Measurements from ENCODE around the gene DSN1. TPM values are rescaled to one million over a fixed set of nuclear protein-coding genes. Genes with fewer than 3 reads are reported as not detected.

The DSN1 gene
- total and polyA plus RNA-seq, 2 of the 8 experiments (the other 6 are each of a cell fraction or from before 2014, with no cell fraction given) = 12.0 to 26.2 TPM

GRCh38 chr20:36745234-36745926 is 28.2 kb downstream of the DSN1 start:
- Histone ChIP-seq H3K14ac (ENCODE audit: insufficient read length) (no peak overlapping the region), H3K79me2 (ENCODE audit: control insufficient read depth in 1 of 2, insufficient read depth in 2 of 2, low read length in 2 of 2) (peaks cover 0 to 3% of the 10 kb centered on the region in 2 experiments; a peak in 2 of 4 replicates), H3K4ac (replicated peaks; ENCODE audit: insufficient read length, low read depth, low read length) (peak overlapping the region; percentile 54), H4K20me1 (replicated peaks in 1 of 2; ENCODE audit: control insufficient read depth in 1 of 2, insufficient read depth in 2 of 2, low read length in 2 of 2) (no peaks in the 10 kb centered on the region), H3K23ac (ENCODE audit: insufficient read length) (no peak overlapping the region), H3K4me2 (ENCODE audit: insufficient read depth in 1 of 2, low read depth in 2 of 2, low read length in 2 of 2) (peak overlapping the region; percentile 94 to 98), H2AFZ (ENCODE audit: low read length) (0 out of 2 replicates have a peak overlapping the region, but pooled peaks have one; percentile 19), H2AK5ac (ENCODE audit: low read depth, low read length) (no peak overlapping the region), H3K27me3 (replicated peaks in 1 of 4; ENCODE audit: control insufficient read depth in 3 of 4, extremely low read depth in 1 of 4, insufficient read depth in 3 of 4, low read length in 3 of 4) (no peaks in the 10 kb centered on the region), H2BK20ac (ENCODE audit: low read length) (no peak overlapping the region), H3K18ac (ENCODE audit: extremely low read depth, low read length) (no peak overlapping the region), H3K9me3 (ENCODE audit: insufficient read depth in 2 of 2, low read depth in 1 of 2, low read length in 1 of 2) (no peaks in the 10 kb centered on the region), H3K27ac (ENCODE audit: low read depth, low read length) (no peak overlapping the region), H3K36me3 (ENCODE audit: control insufficient read depth in 2 of 4, insufficient read depth in 4 of 4, low read length in 3 of 4) (no peaks in the 10 kb centered on the region), H3K9ac (replicated peaks in 1 of 4; ENCODE audit: extremely low read depth in 1 of 4, low read depth in 3 of 4, low read length in 3 of 4) (peak overlapping the region in 3 of 4 experiments; percentile 2 to 74 (median 37); a peak in 4 of 7 replicates), H2BK15ac (ENCODE audit: low read length) (no peak overlapping the region), H3K79me1 (ENCODE audit: low read depth, low read length) (no peaks in the 10 kb centered on the region), H3K56ac (replicated peaks; ENCODE audit: insufficient read length, low read depth, low read length) (no peak overlapping the region), H3K4me1 (replicated peaks in 1 of 4; ENCODE audit: control insufficient read depth in 3 of 4, insufficient read depth in 4 of 4, low read length in 3 of 4) (peaks cover 0 to 7% (median 4%) of the 10 kb centered on the region in 4 experiments; a peak in 4 of 7 replicates), H2BK120ac (replicated peaks; ENCODE audit: low read depth, low read length) (no peak overlapping the region), H2BK5ac (ENCODE audit: low read depth, low read length) (no peak overlapping the region), H2BK12ac (ENCODE audit: low read depth, low read length) (no peak overlapping the region), H4K5ac (ENCODE audit: insufficient read length, low read depth, low read length) (no peak overlapping the region), H4K91ac (replicated peaks; ENCODE audit: insufficient read length, low read length) (no peak overlapping the region), H3K23me2 (ENCODE audit: low read depth, low read length) (peaks cover 4% of the 10 kb centered on the region), H4K8ac (ENCODE audit: extremely low read depth, insufficient read depth, low read length) (no peak overlapping the region; the same call in 1 of the 2 replicates), H3K4me3 (ENCODE audit: extremely low read depth in 1 of 4, insufficient read depth in 2 of 4, low read depth in 3 of 4, low read length in 4 of 4) (peak overlapping the region; percentile 60 to 92 (median 87))
- ChIA-PET CTCF (ENCODE audit: partially characterized antibody) (interaction anchor here (0.7 to 4.0 kb wide), 14 partner anchors 10 to 141 kb away, joined by 3 to 31 read pairs (median 4); partner anchors contain the start of gene DSN1), POLR2A (ENCODE audit: partially characterized antibody) (interaction anchor here (0.6 to 1.4 kb wide), 8 partner anchors 9 to 258 kb away, joined by 3 to 6 read pairs (median 4); partner anchors contain the start of gene DSN1)
- DNase-seq (ENCODE audit: low read depth in 1 of 2, low spot score in 2 of 2) (no peak), FAIRE-seq (no peak)
- WGBS, 2 experiments (ENCODE audit: extremely low coverage in 1 of 2, insufficient coverage in 1 of 2, insufficient read length in 1 of 2, insufficient replicate concordance in 2 of 2, low coverage in 1 of 2, low lambda C conversion rate in 2 of 2, missing lambda C conversion rate in 1 of 2) = 10% methylated on average over 28 of the region's 44 CpGs; no CpG with 5 or more reads in 1 of the 2 experiments
- 0 out of 2 replicates have a peak, but pooled peaks have one; percentile 17 for TF ChIP-seq RBBP5 (IDR thresholded peaks at IDR 0.05; ENCODE audit: borderline replicate concordance, low read depth, low read length)
- TF ChIP-seq SIN3A (conservative IDR thresholded peaks at IDR 0.05 in 1 of 2, IDR thresholded peaks at IDR 0.05 in 1 of 2; ENCODE audit: low read depth in 1 of 2, low read length in 2 of 2) = 0 out of 4 replicates have a peak, but pooled peaks have one; percentile 27 to 36
- TF ChIP-seq POU5F1 (IDR thresholded peaks at IDR 0.05; ENCODE audit: low read depth, low read length) = no peak
- peak; percentile 21; the same call in 1 of the 2 replicates for TF ChIP-seq PHF8 (conservative IDR thresholded peaks at IDR 0.05; ENCODE audit: low read depth, low read length)
- no peak for TF ChIP-seq CREB1 (IDR thresholded peaks at IDR 0.05)
- TF ChIP-seq CHD2 (IDR thresholded peaks at IDR 0.05; ENCODE audit: low read length) = no peak
- TF ChIP-seq HDAC2 (IDR thresholded peaks at IDR 0.05; ENCODE audit: borderline replicate concordance in 1 of 2, low read depth in 2 of 2, low read length in 2 of 2) = peak in 1 of 2 experiments; percentile 88; a peak in 1 of 4 replicates
- no peak for TF ChIP-seq BACH1 (IDR thresholded peaks at IDR 0.05; ENCODE audit: low read length)
- no peak for TF ChIP-seq RNF2 (IDR thresholded peaks at IDR 0.05; ENCODE audit: borderline replicate concordance, low read depth, low read length, missing control alignments, poor library complexity, severe bottlenecking)
- TF ChIP-seq RAD21 (IDR thresholded peaks at IDR 0.05 in 1 of 2, conservative IDR thresholded peaks at IDR 0.05 in 1 of 2; ENCODE audit: low read depth in 2 of 2, low read length in 2 of 2) = no peak

All from H1 (cell line).